SJCRH30 (cell line): Measurements from ENCODE around the gene MVB12B. TPM values are rescaled to one million over a fixed set of nuclear protein-coding genes. Genes with fewer than 3 reads are reported as not detected.

Experiments used
- DNase-seq, 2 experiments: peaks; one replicate each; pipeline ENCODE4 v3.0.0-alpha.2; 2015 to 2020
- H3K27ac ChIP-seq: fragments of 250-450 bp; sonication (Bioruptor Pico); 2 replicates; pipeline ENCODE4 v1.5.1; 2020; ENCODE audit warnings: mild to moderate bottlenecking, moderate library complexity
- H3K27me3 ChIP-seq: fragments of 250-450 bp; sonication (Bioruptor Pico); 2 replicates; pipeline ENCODE4 v1.5.1; 2020; ENCODE audit warnings: mild to moderate bottlenecking, moderate library complexity
- H3K36me3 ChIP-seq: fragments of 250-450 bp; sonication (Bioruptor Pico); 2 replicates; pipeline ENCODE4 v1.5.1; 2020; ENCODE audit warnings: mild to moderate bottlenecking, moderate library complexity
- H3K4me1 ChIP-seq: fragments of 250-450 bp; sonication (Bioruptor Pico); 2 replicates; pipeline ENCODE4 v1.5.1; 2020; ENCODE audit warnings: mild to moderate bottlenecking, moderate library complexity
- H3K4me3 ChIP-seq: fragments of 250-450 bp; sonication (Bioruptor Pico); 2 replicates; pipeline ENCODE4 v1.5.1; 2020; ENCODE audit warnings: mild to moderate bottlenecking, moderate library complexity
- H3K9me3 ChIP-seq: fragments of 250-450 bp; sonication (Bioruptor Pico); replicated peaks from 2 replicates; pipeline ENCODE4 v1.5.1; 2020; ENCODE audit warnings: mild to moderate bottlenecking, moderate library complexity
- total RNA-seq: library from RNA; depleted of rRNA; stranded (reverse); fragments of >200 nt; shearing (Covaris generic); gene quantifications from 2 replicates; pipeline ENCODE4 v1.2.3, GENCODE V29; 2014

The MVB12B gene
- total RNA-seq, 1 experiment from 2014 or later = 21.9 TPM

- H3K36me3 ChIP-seq = no peaks in the 10 kb centered on the region
These were observed 162.3 kb downstream of the MVB12B start for GRCh38 chr9:126488881-126489404.

DNA sequence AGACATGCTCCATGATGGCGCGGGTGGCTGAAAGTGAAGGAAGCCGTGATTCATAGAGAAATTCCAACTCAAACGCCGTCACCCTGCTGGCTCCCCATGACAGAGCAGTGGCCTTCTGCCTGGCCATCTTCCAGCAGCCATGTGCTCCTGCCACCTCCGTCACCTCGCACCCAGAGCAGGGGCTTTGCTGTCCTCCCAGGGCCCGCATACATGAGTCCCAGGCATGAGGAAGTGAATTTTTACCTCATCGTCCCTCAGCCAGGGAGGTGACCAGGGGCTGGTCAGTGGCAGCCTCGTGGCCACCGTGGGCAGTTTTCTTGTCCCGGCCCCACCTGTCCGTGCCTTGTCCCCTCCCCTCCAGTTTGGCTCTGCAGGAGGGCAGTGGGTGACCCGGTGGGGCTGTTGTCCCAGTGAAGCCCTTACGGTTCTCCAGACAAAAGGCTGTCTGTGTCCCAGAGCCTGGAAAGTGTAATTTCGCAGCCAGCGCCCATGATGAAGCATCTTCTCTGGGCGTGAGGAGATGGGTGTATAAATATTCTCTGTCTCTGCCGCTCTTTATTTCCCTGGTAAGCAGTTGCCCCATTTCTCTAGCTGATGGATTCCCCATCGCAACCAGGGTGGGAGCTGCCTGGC lies 163.1 kb downstream of the MVB12B start:
- Histone ChIP-seq H3K4me1 (peaks cover 2% of the 10 kb centered on the region; the same call in 1 of the 2 replicates), H3K36me3 (no peaks in the 10 kb centered on the region), H3K27me3 (no peaks in the 10 kb centered on the region), H3K27ac (no peak overlapping the region), H3K4me3 (no peak overlapping the region), H3K9me3 (no peaks in the 10 kb centered on the region)
- DNase-seq = no peak

More at GRCh38 chr9:126488881-126489404, 162.3 kb downstream of the MVB12B start:
- Histone ChIP-seq H3K27me3 (no peaks in the 10 kb centered on the region), H3K4me1 (peaks cover 2% of the 10 kb centered on the region; the same call in 1 of the 2 replicates), H3K9me3 (no peaks in the 10 kb centered on the region), H3K27ac (no peak overlapping the region), H3K4me3 (no peak overlapping the region)
- DNase-seq = no peak

DNA sequence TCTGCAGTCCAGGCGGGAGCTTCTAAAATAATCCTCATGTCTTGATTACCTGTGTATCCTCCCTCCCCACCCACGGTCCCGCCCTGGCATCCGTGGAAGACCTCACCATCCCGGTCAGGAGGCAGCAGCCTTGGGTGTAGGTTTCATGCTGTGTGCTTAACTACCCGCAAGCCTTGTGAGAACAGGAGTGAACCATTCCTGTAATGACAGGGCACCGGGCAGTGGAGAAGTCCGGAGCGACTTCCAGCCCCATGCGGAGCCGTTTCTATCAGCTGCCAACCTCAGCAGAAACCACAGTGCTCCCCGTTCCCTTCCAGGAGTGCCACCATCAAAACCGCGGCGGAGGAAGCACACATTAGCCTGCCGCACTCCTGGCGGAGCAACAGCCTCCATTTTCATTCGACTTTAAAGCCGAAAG lies 163.6 kb downstream of the MVB12B start:
- H3K27me3 ChIP-seq = no peaks in the 10 kb centered on the region
- no peaks in the 10 kb centered on the region for H3K36me3 ChIP-seq
- H3K4me3 ChIP-seq = no peak overlapping the region
- no peak overlapping the region for H3K27ac ChIP-seq
- no peaks in the 10 kb centered on the region for H3K9me3 ChIP-seq
- DNase-seq = no peak
- peaks cover 2% of the 10 kb centered on the region; the same call in 1 of the 2 replicates for H3K4me1 ChIP-seq

GRCh38 chr9:126490871-126491567 lies 164.4 kb downstream of the MVB12B start:
- no peaks in the 10 kb centered on the region for H3K27me3 ChIP-seq
- H3K27ac ChIP-seq = no peak overlapping the region
- no peaks in the 10 kb centered on the region for H3K36me3 ChIP-seq
- no peak overlapping the region for H3K4me3 ChIP-seq
- H3K4me1 ChIP-seq = peaks cover 2% of the 10 kb centered on the region; the same call in 1 of the 2 replicates
- peak; percentile 54 to 89 for DNase-seq
- no peaks in the 10 kb centered on the region for H3K9me3 ChIP-seq

DNA sequence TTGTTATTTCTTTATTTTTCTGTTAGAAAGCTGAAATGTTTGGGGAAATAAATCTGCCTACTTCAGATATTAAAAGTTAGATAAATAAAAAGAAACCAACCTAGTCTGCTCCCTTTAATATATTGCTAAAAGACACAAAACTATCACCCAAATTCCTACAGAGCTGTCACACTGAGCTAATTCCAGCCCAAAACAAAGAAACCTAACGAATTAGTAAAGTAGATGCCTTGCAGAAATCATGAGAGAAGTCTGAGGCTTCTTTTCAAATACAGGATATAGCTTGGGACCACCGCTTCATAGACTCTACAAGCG lies 164.9 kb downstream of the MVB12B start:
- Histone ChIP-seq H3K9me3 (no peaks in the 10 kb centered on the region), H3K4me3 (no peak overlapping the region), H3K27ac (no peak overlapping the region), H3K27me3 (no peaks in the 10 kb centered on the region), H3K36me3 (no peaks in the 10 kb centered on the region), H3K4me1 (peaks cover 2% of the 10 kb centered on the region; the same call in 1 of the 2 replicates)
- DNase-seq = no peak

GRCh38 chr9:126491949-126492348 lies 165.3 kb downstream of the MVB12B start:
- Histone ChIP-seq H3K27me3 (no peaks in the 10 kb centered on the region), H3K4me3 (no peak overlapping the region), H3K36me3 (no peaks in the 10 kb centered on the region), H3K9me3 (no peaks in the 10 kb centered on the region), H3K4me1 (peaks cover 4% of the 10 kb centered on the region), H3K27ac (no peak overlapping the region)
- DNase-seq = no peak

- Histone ChIP-seq H3K27ac (no peak overlapping the region), H3K36me3 (no peaks in the 10 kb centered on the region), H3K9me3 (no peaks in the 10 kb centered on the region), H3K27me3 (no peaks in the 10 kb centered on the region), H3K4me3 (no peak overlapping the region), H3K4me1 (peaks cover 18% of the 10 kb centered on the region)
- DNase-seq = no peak
These were observed 167.6 kb downstream of the MVB12B start for GRCh38 chr9:126494264-126494663.

DNA sequence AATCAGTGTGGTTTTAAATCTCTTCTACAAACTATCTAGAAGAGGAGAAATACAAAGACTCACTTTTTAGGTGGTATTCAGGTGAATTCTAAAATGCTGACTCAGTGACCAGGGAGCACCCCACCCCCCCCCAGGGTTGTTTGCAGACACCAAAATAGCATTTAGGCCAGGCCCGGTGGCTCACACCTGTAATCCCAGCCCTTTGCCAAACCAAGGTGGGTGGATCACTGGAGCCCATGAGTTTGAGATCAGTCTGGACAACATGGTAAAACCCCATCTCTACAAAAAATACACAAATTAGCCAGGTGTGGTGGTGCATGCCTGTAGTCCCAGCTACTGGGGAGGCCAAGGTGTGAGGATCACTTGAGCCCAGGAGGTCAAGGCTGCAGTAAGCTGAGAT lies 168.1 kb downstream of the MVB12B start:
- Histone ChIP-seq H3K27me3 (no peaks in the 10 kb centered on the region), H3K36me3 (no peaks in the 10 kb centered on the region), H3K4me3 (no peak overlapping the region), H3K9me3 (no peaks in the 10 kb centered on the region), H3K27ac (no peak overlapping the region), H3K4me1 (peaks cover 18% of the 10 kb centered on the region)
- DNase-seq = no peak

DNA sequence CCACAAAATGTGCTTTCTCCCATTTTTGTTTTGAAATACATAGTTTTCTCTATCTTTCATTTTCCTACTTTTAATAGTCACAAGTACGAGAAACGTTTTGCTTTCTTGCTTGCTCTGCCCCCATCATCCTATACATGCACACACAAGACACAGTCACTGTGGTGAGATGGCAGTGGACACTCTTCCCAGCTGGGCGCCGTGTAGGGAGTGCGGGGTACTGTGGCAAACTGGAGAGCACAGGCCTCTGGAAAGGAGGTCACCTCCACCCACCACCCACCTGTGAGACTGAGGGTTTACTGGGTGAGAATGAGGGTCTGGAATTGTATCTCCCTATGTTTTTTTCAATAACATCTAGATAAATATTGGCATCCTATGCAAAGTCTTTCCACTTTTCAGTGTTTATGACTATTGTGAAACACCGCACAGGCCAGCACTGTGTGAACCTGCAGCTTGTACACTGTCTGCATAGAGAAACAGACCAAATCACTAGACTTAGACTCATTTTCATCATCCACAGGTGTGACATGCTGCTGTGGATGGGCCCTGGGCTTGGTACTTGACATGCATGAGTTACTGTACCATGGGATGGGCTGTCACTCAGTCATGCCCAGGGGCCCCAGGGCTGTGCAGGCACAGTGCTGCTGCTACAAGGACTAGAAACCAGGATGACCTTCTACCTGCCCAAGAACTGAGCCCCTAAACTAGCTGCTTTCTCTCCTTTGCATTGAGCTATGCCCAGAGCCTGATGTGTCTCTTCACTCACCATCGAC lies 169.0 kb downstream of the MVB12B start:
- no peaks in the 10 kb centered on the region for H3K27me3 ChIP-seq
- H3K27ac ChIP-seq = no peak overlapping the region
- H3K4me3 ChIP-seq = no peak overlapping the region
- no peak for DNase-seq
- H3K4me1 ChIP-seq = peaks cover 18% of the 10 kb centered on the region
- H3K36me3 ChIP-seq = no peaks in the 10 kb centered on the region
- no peaks in the 10 kb centered on the region for H3K9me3 ChIP-seq

DNA sequence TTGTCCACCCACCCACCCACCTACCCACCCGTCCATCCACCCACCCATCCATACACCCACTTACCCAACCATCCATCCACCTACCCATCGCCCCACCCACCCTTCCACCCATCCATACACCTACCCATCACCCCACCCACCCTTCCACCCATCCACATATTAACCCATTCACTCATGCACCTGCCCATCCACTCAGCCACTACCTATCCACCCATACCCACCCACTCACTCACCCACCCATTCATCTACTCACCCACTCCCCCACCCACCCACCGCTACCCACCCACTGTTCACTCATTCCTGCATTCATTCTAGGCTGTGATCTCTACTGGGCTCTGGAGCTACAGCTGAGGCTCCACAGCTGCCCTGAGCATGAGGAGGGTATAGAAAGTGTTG lies 169.6 kb downstream of the MVB12B start:
- no peaks in the 10 kb centered on the region for H3K9me3 ChIP-seq
- no peaks in the 10 kb centered on the region for H3K27me3 ChIP-seq
- DNase-seq = no peak
- no peak overlapping the region for H3K4me3 ChIP-seq
- H3K27ac ChIP-seq = no peak overlapping the region
- no peaks in the 10 kb centered on the region for H3K36me3 ChIP-seq
- peaks cover 18% of the 10 kb centered on the region for H3K4me1 ChIP-seq

GRCh38 chr9:126496781-126497659 lies 170.4 kb downstream of the MVB12B start:
- DNase-seq = peak in 1 of 2 experiments; percentile 37
- H3K27ac ChIP-seq = no peak overlapping the region; the same call in 1 of the 2 replicates
- peaks cover 25% of the 10 kb centered on the region for H3K4me1 ChIP-seq
- H3K36me3 ChIP-seq = no peaks in the 10 kb centered on the region
- no peaks in the 10 kb centered on the region for H3K27me3 ChIP-seq
- H3K9me3 ChIP-seq = no peaks in the 10 kb centered on the region
- no peak overlapping the region for H3K4me3 ChIP-seq

DNA sequence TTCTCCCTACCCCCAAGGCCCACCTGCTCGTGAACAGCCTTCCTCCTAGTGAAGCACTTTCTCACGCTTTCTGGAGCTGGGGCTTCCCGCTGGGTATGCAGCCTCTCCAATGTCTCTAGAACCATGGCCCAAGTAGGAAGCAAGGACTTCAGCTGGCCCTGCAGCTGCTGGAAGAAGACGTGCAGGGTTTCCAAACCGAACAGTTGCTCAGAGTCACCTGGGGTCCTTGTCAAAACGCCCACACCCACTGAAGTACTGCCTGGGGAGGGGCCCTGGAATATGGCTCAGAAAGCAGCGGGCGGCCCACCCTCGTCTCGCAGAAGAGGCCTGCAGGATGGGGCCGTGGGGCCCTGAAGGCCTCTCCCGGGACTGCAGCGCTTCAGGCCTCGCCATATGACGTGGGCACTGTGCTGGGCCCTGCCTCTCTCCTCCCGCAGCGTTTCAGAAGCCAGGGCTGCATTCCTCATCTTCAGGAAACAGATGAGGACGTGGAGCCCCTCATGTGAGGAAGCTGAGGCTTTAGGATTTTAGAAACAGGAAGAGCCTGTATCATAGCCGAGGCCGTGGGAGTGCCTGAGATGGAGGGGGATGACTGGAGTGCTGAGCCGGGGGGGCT lies 171.1 kb downstream of the MVB12B start:
- DNase-seq = no peak
- peaks cover 33% of the 10 kb centered on the region for H3K4me1 ChIP-seq
- H3K9me3 ChIP-seq = no peaks in the 10 kb centered on the region
- no peaks in the 10 kb centered on the region for H3K27me3 ChIP-seq
- H3K27ac ChIP-seq = peak overlapping the region; percentile 3; the same call in 1 of the 2 replicates
- no peaks in the 10 kb centered on the region for H3K36me3 ChIP-seq
- H3K4me3 ChIP-seq = no peak overlapping the region

DNA sequence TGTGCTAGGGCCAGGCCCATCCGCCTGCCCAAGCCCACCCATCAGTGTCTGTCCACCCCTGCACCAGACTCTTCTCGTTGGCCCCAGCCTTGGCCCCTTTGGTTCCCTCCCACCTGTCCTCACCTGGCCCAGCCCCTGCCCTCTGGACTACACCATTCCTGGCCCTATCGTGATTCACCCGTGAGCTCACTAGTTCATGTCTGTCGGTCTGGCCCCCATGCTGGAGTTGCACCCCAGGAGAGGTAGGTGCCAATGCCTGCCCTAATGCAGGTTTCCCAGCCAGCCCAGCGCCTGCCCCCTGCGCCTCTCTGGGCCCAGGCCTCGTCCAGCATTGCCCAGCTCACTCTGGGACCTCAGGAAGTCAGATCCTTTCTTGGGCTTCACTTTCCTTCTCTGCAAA lies 171.7 kb downstream of the MVB12B start:
- no peak for DNase-seq
- Histone ChIP-seq H3K27me3 (no peaks in the 10 kb centered on the region), H3K36me3 (no peaks in the 10 kb centered on the region), H3K9me3 (no peaks in the 10 kb centered on the region), H3K4me1 (peaks cover 37% of the 10 kb centered on the region), H3K4me3 (no peak overlapping the region), H3K27ac (no peak overlapping the region)
